Pancreas (tissue), 10 donors: Measurements from ENCODE around the gene CXXC5. TPM values are rescaled to one million over a fixed set of nuclear protein-coding genes. Genes with fewer than 3 reads are reported as not detected.

ENCODE experiments used
- ATAC-seq, 4 donors: fragments of 200-7000 bp; cut with Tn5 transposase; one replicate each; pipeline versions ENCODE4 v1.8.0 to v1.9.1; 2020; ENCODE audit warnings: mild to moderate bottlenecking in 4 of 4, moderate library complexity in 4 of 4
- DNase-seq, 6 donors: peaks; one replicate each; pipeline ENCODE4 v3.0.0-alpha.2; 2020
- FAIRE-seq: peaks from 2 replicates; lab custom pipeline; 2012; peaks lifted over from hg19 to GRCh38; lab: Jason Lieb, UNC
- H3K27ac ChIP-seq, 4 donors: fragments of 200-600 bp; sonication (generic); 1 replicate in 3 of 4; 2 replicates in 1 of 4; pipeline versions ENCODE4 v1.5.0 to v1.8.0; 2020
- H3K27me3 ChIP-seq, 4 donors: fragments of 200-600 bp; one replicate each; pipeline ENCODE4 v1.8.0; 2021
- H3K36me3 ChIP-seq, 3 donors: fragments of 200-600 bp; sonication (generic) in 1 of 3; one replicate each; pipeline versions ENCODE4 v1.5.0 to v1.8.0; 2020 to 2021
- H3K4me1 ChIP-seq, 3 donors: fragments of 200-600 bp; one replicate each; pipeline ENCODE4 v1.8.0; 2021
- H3K4me3 ChIP-seq, 4 donors: fragments of 200-600 bp; sonication (generic) in 2 of 4; one replicate each; pipeline versions ENCODE4 v1.5.0 to v1.8.0; 2020 to 2021
- H3K9me3 ChIP-seq, 4 donors: fragments of 200-600 bp; one replicate each; pipeline ENCODE4 v1.8.0; 2021
- CTCF ChIP-seq, 4 donors: fragments of 200-600 bp; sonication (generic) in 3 of 4; IDR thresholded peaks; one replicate each; pipeline versions ENCODE4 v1.5.0 to v1.8.0; 2021; ENCODE audit warnings: antibody characterized with exemption in 4 of 4
- WGBS, 2 donors: extraction: QIAGEN DNeasy Blood & Tissue Kit; methylation state at CpG; one replicate each; pipeline ENCODE4 v1.1.7; 2013; 5-methylcytosine and 5-hydroxymethylcytosine counted together
- intact Hi-C, 3 donors: fragments of 100-400 bp; cut with DNase I; formaldehyde crosslinking; loops; one replicate each; pipeline versions ENCODE4 v1.11.1 to v1.14.2; 2022
- polyA plus RNA-seq, 2 donors: library from polyadenylated mRNA; stranded (reverse); fragments of 200-250 nt; gene quantifications; one replicate each; pipeline ENCODE4 v1.2.3, GENCODE V29; 2013
- total RNA-seq, 6 donors: library from RNA; stranded (reverse); fragmentation: NEBNext Ultra II Directional in 4 of 6; extraction: Animal tissue kit (Norgen Biotek cat#: 25700) in 4 of 6; gene quantifications; one replicate each; pipeline versions ENCODE4 v1.2.1 to v1.2.4, GENCODE V29; 2021 to 2023
- donor health status: healthy with polysubstance abuse.
- donor health status: DM: no; HTN: no; CAD: no; lungs with moderate emphysema.
- donor health status: DM: no; HTN: no; CAD: no.
- donor health status: control.
- donor health status: control.
- donor health status: Bipolar disorder and iron deficiency.
- donor health status: DM: yes; HTN: yes; CAD: no.
- donor health status: DM: no; HTN: no; CAD: no.
- donor health status: DM: no; HTN: no; CAD: no.
- donor health status: DM: yes; HTN: yes; CAD: no.

CXXC5 gene
- total and polyA plus RNA-seq, 8 donors: 33.0 to 70.5 (median 44.1) TPM

DNA sequence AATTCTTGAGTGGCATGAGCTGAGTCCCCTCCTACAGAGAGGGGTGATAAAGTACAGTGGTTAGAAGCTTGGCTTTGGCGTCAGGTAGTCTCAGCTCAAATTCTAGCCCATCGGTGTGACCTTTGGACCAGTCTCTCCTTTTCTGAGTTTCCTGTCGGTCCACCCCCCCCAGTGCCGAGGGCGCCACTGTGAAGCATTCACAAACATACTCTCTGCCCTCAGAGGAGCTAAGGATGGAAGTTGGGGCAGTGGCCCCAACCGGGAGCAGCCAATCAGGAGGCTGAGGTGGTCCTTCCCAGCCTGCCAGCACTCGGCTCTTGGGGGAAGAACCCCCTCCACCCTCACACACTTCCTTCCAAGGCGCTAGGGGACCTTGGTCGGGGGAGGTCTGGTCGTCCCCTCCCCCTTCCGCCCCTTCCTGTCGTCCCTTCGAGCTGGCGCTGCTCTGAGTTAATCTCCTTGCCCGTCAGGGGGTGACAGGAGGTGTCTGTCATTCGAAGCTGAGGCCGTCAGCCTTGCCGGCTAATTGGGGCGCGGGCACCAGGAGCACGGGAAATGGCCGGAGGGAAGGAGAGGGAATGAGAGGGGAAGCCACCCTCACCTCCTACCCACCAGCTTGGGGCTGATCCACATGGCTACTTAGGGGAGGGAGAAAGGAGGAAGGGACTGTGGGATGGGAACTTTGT is 53.0 kb downstream of the CXXC5 start:
- DNase-seq (peak in 3 of 6 donors; percentile 49 to 61 (median 54)), FAIRE-seq (no peak), ATAC-seq (no peak)
- no peak overlapping the region for H3K4me3 ChIP-seq
- no peak for TF ChIP-seq CTCF (IDR thresholded peaks at IDR 0.05)
- no peaks in the 10 kb centered on the region for H3K9me3 ChIP-seq
- WGBS, 2 donors: 15 to 18% methylated on average over 22 of the region's 22 CpGs
- H3K27ac ChIP-seq: peak overlapping the region in 2 of 4 donors; percentile 19 to 47
- H3K36me3 ChIP-seq: no peaks in the 10 kb centered on the region
- no peaks in the 10 kb centered on the region for H3K27me3 ChIP-seq
- peaks cover 32 to 41% (median 39%) of the 10 kb centered on the region in 3 donors for H3K4me1 ChIP-seq
- intact Hi-C loops: loop anchor here in 1 of 3 donors (10.0 kb wide), 1 partner anchor 54 kb away; no protein-coding TSS in a partner anchor

GRCh38 chr5:139702548-139702947 is 54.4 kb downstream of the CXXC5 start:
- no peaks in the 10 kb centered on the region for H3K27me3 ChIP-seq
- no peak for DNase-seq
- TF ChIP-seq CTCF (IDR thresholded peaks at IDR 0.05): no peak
- peaks cover 27 to 30% (median 29%) of the 10 kb centered on the region in 3 donors for H3K4me1 ChIP-seq
- intact Hi-C loops: loop anchor here in 1 of 3 donors (10.0 kb wide), 1 partner anchor 52 kb away; no protein-coding TSS in a partner anchor
- no peak for ATAC-seq
- H3K9me3 ChIP-seq: no peaks in the 10 kb centered on the region
- WGBS, 2 donors: 85 to 86% methylated on average over 3 of the region's 3 CpGs
- FAIRE-seq: no peak
- no peak overlapping the region for H3K27ac ChIP-seq
- H3K4me3 ChIP-seq: no peak overlapping the region
- H3K36me3 ChIP-seq: no peaks in the 10 kb centered on the region

DNA sequence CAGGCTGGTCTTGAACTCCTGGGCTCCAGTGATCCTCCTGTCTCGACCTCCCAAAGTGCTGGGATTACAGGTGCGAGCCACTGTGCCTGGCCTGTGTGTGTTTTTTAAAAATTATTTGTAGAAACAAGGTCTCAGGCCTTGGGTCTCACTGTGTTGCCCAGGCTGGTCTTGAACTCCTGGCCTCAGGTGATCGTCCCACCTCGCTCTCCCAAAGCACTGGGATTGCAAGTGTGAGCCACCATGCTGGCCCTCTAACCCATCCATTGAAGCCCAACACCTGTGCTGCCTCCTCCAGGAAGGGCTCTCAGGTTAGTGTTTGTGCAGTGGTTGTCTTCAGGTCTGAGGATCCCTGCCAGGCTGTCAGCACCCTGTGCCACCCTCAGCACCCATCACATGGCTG is 56.6 kb downstream of the CXXC5 start:
- WGBS, 2 donors: 89 to 97% methylated on average over 4 of the region's 4 CpGs
- no peak for FAIRE-seq
- Histone ChIP-seq H3K4me1 (peaks cover 12 to 18% (median 16%) of the 10 kb centered on the region in 3 donors), H3K4me3 (no peak overlapping the region), H3K36me3 (no peaks in the 10 kb centered on the region), H3K9me3 (no peaks in the 10 kb centered on the region), H3K27me3 (no peaks in the 10 kb centered on the region), H3K27ac (no peak overlapping the region)
- intact Hi-C loops: loop anchor here in 1 of 3 donors (10.0 kb wide), 1 partner anchor 50 kb away; no protein-coding TSS in a partner anchor
- no peak for TF ChIP-seq CTCF (IDR thresholded peaks at IDR 0.05)
- DNase-seq: no peak
- ATAC-seq: no peak

DNA sequence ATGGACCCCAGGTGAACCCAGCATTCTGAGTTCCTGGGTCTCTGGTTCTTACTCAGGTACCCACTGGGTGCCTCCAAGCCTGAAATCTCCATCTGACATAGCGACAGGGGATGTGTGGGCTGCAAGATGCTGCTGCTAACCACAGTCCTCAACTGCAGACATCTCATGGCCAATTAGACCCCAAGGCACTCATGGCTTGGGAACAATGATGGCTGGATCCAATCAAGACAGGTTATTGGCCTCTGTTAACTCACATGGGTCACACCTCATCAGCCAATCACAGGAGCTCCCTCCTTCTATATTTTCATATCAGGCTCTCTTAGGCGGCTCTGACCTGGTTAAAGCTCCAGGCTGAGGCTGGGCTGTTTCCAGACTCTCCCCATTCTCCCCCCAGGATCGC is 57.0 kb downstream of the CXXC5 start:
- Histone ChIP-seq H3K4me1 (peaks cover 12 to 18% (median 16%) of the 10 kb centered on the region in 3 donors), H3K4me3 (no peak overlapping the region), H3K36me3 (no peaks in the 10 kb centered on the region), H3K27me3 (no peaks in the 10 kb centered on the region), H3K9me3 (no peaks in the 10 kb centered on the region), H3K27ac (no peak overlapping the region)
- DNase-seq (no peak), FAIRE-seq (no peak), ATAC-seq (no peak)
- WGBS, 2 donors: 86 to 89% methylated on average over 3 of the region's 3 CpGs
- no peak for TF ChIP-seq CTCF (IDR thresholded peaks at IDR 0.05)
- intact Hi-C loops: loop anchor here in 1 of 3 donors (10.0 kb wide), 1 partner anchor 50 kb away; no protein-coding TSS in a partner anchor
